Stimulated activated CD4-positive, alpha-beta T cell treated with anti-CD3 and anti-CD28 coated beads, Interleukin-1b, Interleukin-23, amount 100 ng/mL, for 24 hours (primary cell): ENCODE data around the gene PFDN6.
"Not testable (repeated sequence)": the region's sequence is repeated elsewhere in the genome, so short reads cannot be mapped to it uniquely, and the experiment has no call there.

ENCODE experiments used
- DNase-seq, 4 experiments: peaks; one replicate each; pipeline ENCODE4 v3.0.0-alpha.2; 2020; ENCODE audit warnings: low read depth in 4 of 4, low spot score in 1 of 4

The PFDN6 gene

GRCh38 chr6:33273129-33273923, 16.1 kb upstream of the PFDN6 start:
- DNase-seq = no peak

- DNase-seq = no peak
Measured at GRCh38 chr6:33273924-33274902, 15.2 kb upstream of the PFDN6 start.

- not testable (repeated sequence) for DNase-seq
Measured at GRCh38 chr6:33275795-33276580, 13.4 kb upstream of the PFDN6 start.

- no peak for DNase-seq
Measured at GRCh38 chr6:33276581-33276863, 12.9 kb upstream of the PFDN6 start.

- peak in 2 of 4 experiments; percentile 69 to 79 for DNase-seq
Measured at GRCh38 chr6:33276864-33277662, 12.3 kb upstream of the PFDN6 start, which contains the start of gene B3GALT4. Gene B3GALT4 (plus strand): TSS chr6:33277123. CDS start chr6:33277420, 297 bp downstream.

GRCh38 chr6:33277663-33278391, 11.6 kb upstream of the PFDN6 start:
- DNase-seq = no peak

GRCh38 chr6:33278392-33278741, 11.0 kb upstream of the PFDN6 start:
- DNase-seq = no peak

- DNase-seq = no peak
Measured at GRCh38 chr6:33278810-33279209, 10.6 kb upstream of the PFDN6 start.

GRCh38 chr6:33279257-33279695, 10.1 kb upstream of the PFDN6 start:
- no peak for DNase-seq

- no peak for DNase-seq
Measured at GRCh38 chr6:33279971-33280511, 9.4 kb upstream of the PFDN6 start.

GRCh38 chr6:33280539-33280938, 8.9 kb upstream of the PFDN6 start:
- DNase-seq = no peak

- DNase-seq = not testable (repeated sequence)
Measured at GRCh38 chr6:33285214-33285613, 4.2 kb upstream of the PFDN6 start.

GRCh38 chr6:33286946-33287914, 2.2 kb upstream of the PFDN6 start:
- no peak for DNase-seq

- no peak for DNase-seq
Measured at GRCh38 chr6:33288141-33288920, 1.1 kb upstream of the PFDN6 start.

GRCh38 chr6:33289784-33290315, 449 bp downstream of the PFDN6 start:
- no peak for DNase-seq

- DNase-seq = no peak
Measured at GRCh38 chr6:33290459-33290858, 1.1 kb downstream of the PFDN6 start.

GRCh38 chr6:33292996-33293682, 3.7 kb downstream of the PFDN6 start:
- DNase-seq = no peak
